ENCODE data around the gene MYO3B. TPM values are rescaled to one million over a fixed set of nuclear protein-coding genes. Genes with fewer than 3 reads are reported as not detected.

MYO3B gene
- total RNA-seq, 1 donor from 2014 or later = not detected

DNA sequence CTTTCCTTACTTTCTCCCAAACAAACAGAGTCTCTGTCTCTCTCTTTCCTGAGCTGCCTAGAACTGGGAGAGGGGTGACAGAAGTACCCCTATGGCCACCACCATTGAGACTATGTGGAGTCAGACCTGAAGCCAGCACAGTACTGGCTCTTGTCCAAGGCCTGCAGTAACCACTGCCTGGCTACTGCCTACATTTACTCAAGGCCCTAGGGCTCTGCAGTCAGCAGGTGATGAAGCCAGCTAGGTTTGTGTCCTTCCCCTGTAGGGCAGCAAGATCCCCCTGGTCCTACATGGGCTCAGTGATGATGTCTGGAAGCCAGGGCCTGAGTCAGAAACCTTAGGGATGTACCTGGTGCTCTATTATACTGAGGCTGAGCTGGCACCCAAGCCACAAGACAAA, 12.2 kb downstream of the MYO3B start:
- Mint-ChIP-seq H3K36me3 (ENCODE audit: low read depth) (no peaks in the 10 kb centered on the region), H3K4me3 (no peak overlapping the region), H3K27me3 (peaks cover 2% of the 10 kb centered on the region), H3K4me1 (no peaks in the 10 kb centered on the region), H3K27ac (no peak overlapping the region), H3K9me3 (peaks cover 25% of the 10 kb centered on the region)
- TF ChIP-seq, protein P1, sequence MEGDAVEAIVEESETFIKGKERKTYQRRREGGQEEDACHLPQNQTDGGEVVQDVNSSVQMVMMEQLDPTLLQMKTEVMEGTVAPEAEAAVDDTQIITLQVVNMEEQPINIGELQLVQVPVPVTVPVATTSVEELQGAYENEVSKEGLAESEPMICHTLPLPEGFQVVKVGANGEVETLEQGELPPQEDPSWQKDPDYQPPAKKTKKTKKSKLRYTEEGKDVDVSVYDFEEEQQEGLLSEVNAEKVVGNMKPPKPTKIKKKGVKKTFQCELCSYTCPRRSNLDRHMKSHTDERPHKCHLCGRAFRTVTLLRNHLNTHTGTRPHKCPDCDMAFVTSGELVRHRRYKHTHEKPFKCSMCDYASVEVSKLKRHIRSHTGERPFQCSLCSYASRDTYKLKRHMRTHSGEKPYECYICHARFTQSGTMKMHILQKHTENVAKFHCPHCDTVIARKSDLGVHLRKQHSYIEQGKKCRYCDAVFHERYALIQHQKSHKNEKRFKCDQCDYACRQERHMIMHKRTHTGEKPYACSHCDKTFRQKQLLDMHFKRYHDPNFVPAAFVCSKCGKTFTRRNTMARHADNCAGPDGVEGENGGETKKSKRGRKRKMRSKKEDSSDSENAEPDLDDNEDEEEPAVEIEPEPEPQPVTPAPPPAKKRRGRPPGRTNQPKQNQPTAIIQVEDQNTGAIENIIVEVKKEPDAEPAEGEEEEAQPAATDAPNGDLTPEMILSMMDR (IDR thresholded peaks at IDR 0.05) = no peak
- DNase-seq (no peak), ATAC-seq (ENCODE audit: low read depth) (no peak)
- ChIA-PET CTCF (no interaction called here), POLR2A (no interaction called here)
- intact Hi-C loops (cut with micrococcal nuclease) = no loop called here

- ATAC-seq (ENCODE audit: low read depth) = no peak
- Mint-ChIP-seq H3K36me3 (ENCODE audit: low read depth) (no peaks in the 10 kb centered on the region), H3K27ac (no peak overlapping the region), H3K4me1 (no peaks in the 10 kb centered on the region), H3K27me3 (peaks cover 2% of the 10 kb centered on the region), H3K9me3 (peaks cover 18% of the 10 kb centered on the region), H3K4me3 (no peak overlapping the region)
- intact Hi-C loops (cut with micrococcal nuclease) = no loop called here
- ChIA-PET CTCF (no interaction called here), POLR2A (no interaction called here)
- TF ChIP-seq, protein P1 (IDR thresholded peaks at IDR 0.05) = no peak
- no peak for DNase-seq
These were observed 13.4 kb downstream of the MYO3B start for GRCh38 chr2:170191166-170191866.

GRCh38 chr2:170196963-170197362, 19.0 kb downstream of the MYO3B start:
- intact Hi-C loops (cut with micrococcal nuclease) = no loop called here
- POLR2A ChIA-PET = no interaction called here
- H3K27ac Mint-ChIP-seq = no peak overlapping the region
- no peaks in the 10 kb centered on the region for H3K9me3 Mint-ChIP-seq
- DNase-seq = no peak
- no peak overlapping the region for H3K4me3 Mint-ChIP-seq
- CTCF ChIA-PET = no interaction called here
- no peaks in the 10 kb centered on the region for H3K36me3 Mint-ChIP-seq (ENCODE audit: low read depth)
- H3K4me1 Mint-ChIP-seq = no peaks in the 10 kb centered on the region
- peaks cover 6% of the 10 kb centered on the region for H3K27me3 Mint-ChIP-seq
- TF ChIP-seq, protein P1 (IDR thresholded peaks at IDR 0.05) = no peak
- ATAC-seq (ENCODE audit: low read depth) = no peak

GRCh38 chr2:170201275-170201674, 23.3 kb downstream of the MYO3B start:
- POLR2A ChIA-PET = no interaction called here

DNA sequence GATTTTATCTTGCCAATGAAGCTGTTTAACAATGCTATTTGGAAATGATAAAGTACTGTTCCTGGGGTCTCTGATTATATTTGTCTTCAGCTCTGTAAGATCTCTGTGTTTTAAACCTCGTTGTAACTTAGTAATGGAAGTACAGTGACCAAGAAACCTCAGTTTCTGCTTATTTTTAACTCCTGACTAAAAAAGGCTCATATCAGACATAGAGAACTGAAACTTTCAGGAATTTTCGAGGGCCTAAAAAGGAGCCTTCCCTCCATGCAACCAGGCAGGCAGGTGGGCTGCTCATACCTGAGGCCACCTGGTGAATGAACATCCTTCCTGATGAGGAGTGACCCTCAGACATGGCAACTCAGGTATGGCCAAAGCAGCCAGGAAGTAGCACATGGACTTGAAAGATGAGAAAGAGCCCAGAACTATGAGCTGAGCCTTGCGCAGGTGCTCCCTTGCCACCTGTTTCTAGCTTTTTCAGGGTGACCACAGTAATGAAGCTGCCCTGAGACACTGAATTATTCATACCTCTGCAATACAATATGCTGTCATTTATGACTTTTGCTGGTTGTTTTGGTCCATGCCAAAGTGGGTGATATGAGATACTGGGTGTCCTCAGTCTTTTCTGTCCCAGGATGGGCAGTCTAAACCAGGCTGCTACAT, 23.9 kb downstream of the MYO3B start:
- Mint-ChIP-seq H3K4me3 (no peak overlapping the region), H3K36me3 (ENCODE audit: low read depth) (no peaks in the 10 kb centered on the region), H3K27ac (no peak overlapping the region), H3K27me3 (peaks cover 4% of the 10 kb centered on the region), H3K4me1 (no peaks in the 10 kb centered on the region), H3K9me3 (no peaks in the 10 kb centered on the region)
- POLR2A ChIA-PET = no interaction called here
- ATAC-seq (ENCODE audit: low read depth) (no peak), DNase-seq (no peak)
- intact Hi-C loops (cut with micrococcal nuclease) = no loop called here
- CTCF ChIA-PET = no interaction called here
- TF ChIP-seq, protein P1 (IDR thresholded peaks at IDR 0.05) = no peak

More at GRCh38 chr2:170201275-170201674, 23.3 kb downstream of the MYO3B start:
- Mint-ChIP-seq H3K4me1 (no peaks in the 10 kb centered on the region), H3K27ac (no peak overlapping the region), H3K36me3 (ENCODE audit: low read depth) (no peaks in the 10 kb centered on the region), H3K27me3 (peaks cover 4% of the 10 kb centered on the region), H3K9me3 (no peaks in the 10 kb centered on the region), H3K4me3 (no peak overlapping the region)
- no peak for ATAC-seq (ENCODE audit: low read depth)
- DNase-seq = no peak
- TF ChIP-seq, protein P1 (IDR thresholded peaks at IDR 0.05) = no peak
- intact Hi-C loops (cut with micrococcal nuclease) = no loop called here
- CTCF ChIA-PET = no interaction called here

Data from activated B cell treated with CpG ODN at 0.5 μM for 24 hours (primary cell).